Measurements from ENCODE around the gene SLC25A17.

The SLC25A17 gene

DNA sequence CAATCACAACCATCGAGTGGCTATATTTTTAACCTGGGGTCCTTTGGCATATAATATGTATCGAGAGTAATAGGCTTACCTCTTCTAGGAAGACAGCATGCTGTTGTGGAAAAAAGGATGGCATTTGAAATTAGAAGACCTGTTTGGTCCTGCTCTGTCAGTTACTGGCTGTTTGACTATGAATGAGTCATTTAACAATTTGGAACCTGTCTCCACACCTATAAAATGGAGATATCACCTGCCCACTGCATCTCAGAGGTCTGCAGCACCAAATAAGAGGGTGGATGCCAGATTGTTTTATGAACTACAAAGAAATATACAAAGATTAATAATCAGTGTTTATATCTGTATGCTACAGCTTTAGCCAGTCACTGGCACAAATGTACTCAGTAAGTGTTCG, 60.8 kb downstream of the SLC25A17 start:
- H3K79me2 ChIP-seq (ENCODE audit: low read length), result no peaks in the 10 kb centered on the region
- no peaks in the 10 kb centered on the region for H3K36me3 ChIP-seq (replicated peaks; ENCODE audit: low read depth, low read length)
- H2AFZ ChIP-seq (ENCODE audit: low read depth, low read length), result no peak overlapping the region

DNA sequence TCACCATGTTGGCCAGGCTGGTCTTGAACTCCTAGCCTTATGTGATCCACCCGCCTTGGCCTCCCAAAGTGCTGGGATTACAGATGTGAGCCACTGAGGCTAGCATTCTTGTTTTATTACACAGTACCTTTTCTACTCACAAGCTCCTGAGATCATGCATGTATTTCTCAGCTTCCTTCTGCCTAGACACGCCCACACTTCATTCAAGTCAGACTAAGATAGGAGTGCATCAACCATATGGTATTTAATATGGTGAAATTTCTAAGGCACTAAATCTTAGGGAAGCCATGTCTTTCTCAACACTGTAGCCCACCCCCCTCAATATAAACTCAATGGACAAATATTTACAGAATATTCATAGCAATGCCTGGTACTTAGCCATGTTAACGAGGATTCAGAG, 62.1 kb downstream of the SLC25A17 start:
- H3K4me1 ChIP-seq (ENCODE audit: low read length), result no peaks in the 10 kb centered on the region
- TF ChIP-seq, protein P1, sequence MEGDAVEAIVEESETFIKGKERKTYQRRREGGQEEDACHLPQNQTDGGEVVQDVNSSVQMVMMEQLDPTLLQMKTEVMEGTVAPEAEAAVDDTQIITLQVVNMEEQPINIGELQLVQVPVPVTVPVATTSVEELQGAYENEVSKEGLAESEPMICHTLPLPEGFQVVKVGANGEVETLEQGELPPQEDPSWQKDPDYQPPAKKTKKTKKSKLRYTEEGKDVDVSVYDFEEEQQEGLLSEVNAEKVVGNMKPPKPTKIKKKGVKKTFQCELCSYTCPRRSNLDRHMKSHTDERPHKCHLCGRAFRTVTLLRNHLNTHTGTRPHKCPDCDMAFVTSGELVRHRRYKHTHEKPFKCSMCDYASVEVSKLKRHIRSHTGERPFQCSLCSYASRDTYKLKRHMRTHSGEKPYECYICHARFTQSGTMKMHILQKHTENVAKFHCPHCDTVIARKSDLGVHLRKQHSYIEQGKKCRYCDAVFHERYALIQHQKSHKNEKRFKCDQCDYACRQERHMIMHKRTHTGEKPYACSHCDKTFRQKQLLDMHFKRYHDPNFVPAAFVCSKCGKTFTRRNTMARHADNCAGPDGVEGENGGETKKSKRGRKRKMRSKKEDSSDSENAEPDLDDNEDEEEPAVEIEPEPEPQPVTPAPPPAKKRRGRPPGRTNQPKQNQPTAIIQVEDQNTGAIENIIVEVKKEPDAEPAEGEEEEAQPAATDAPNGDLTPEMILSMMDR (IDR thresholded peaks at IDR 0.05; ENCODE audit: low read depth, low read length), result no peak
- no peak for TF ChIP-seq EZH2phosphoT487 (IDR thresholded peaks at IDR 0.05; ENCODE audit: low read depth)
- H3K27ac ChIP-seq (ENCODE audit: low read length), result no peak overlapping the region
- H3K27me3 ChIP-seq (ENCODE audit: low read depth, low read length), result no peaks in the 10 kb centered on the region
- H3K36me3 ChIP-seq (replicated peaks; ENCODE audit: low read depth, low read length), result no peaks in the 10 kb centered on the region
- H2AFZ ChIP-seq (ENCODE audit: low read depth, low read length), result no peak overlapping the region
- H3K4me2 ChIP-seq (ENCODE audit: low read length), result no peak overlapping the region
- no peaks in the 10 kb centered on the region for H3K79me2 ChIP-seq (ENCODE audit: low read length)
- no peak overlapping the region for H3K4me3 ChIP-seq (ENCODE audit: low read length)
- no peaks in the 10 kb centered on the region for H3K9me3 ChIP-seq (ENCODE audit: insufficient read depth, low read length)
- H4K20me1 ChIP-seq (ENCODE audit: insufficient read depth, low read length), result no peaks in the 10 kb centered on the region
- no peak overlapping the region for H3K9ac ChIP-seq (ENCODE audit: low read length)

More for the DNA sequence above, 60.8 kb downstream of the SLC25A17 start:
- Histone ChIP-seq H3K27me3 (ENCODE audit: low read depth, low read length) (no peaks in the 10 kb centered on the region), H3K27ac (ENCODE audit: low read length) (no peak overlapping the region), H3K9me3 (ENCODE audit: insufficient read depth, low read length) (no peaks in the 10 kb centered on the region), H3K4me2 (ENCODE audit: low read length) (no peak overlapping the region), H3K4me1 (ENCODE audit: low read length) (no peaks in the 10 kb centered on the region), H3K4me3 (ENCODE audit: low read length) (no peak overlapping the region), H4K20me1 (ENCODE audit: insufficient read depth, low read length) (no peaks in the 10 kb centered on the region), H3K9ac (ENCODE audit: low read length) (no peak overlapping the region)
- TF ChIP-seq EZH2phosphoT487 (IDR thresholded peaks at IDR 0.05; ENCODE audit: low read depth), result no peak
- TF ChIP-seq, protein P1 (IDR thresholded peaks at IDR 0.05; ENCODE audit: low read depth, low read length), result no peak

DNA sequence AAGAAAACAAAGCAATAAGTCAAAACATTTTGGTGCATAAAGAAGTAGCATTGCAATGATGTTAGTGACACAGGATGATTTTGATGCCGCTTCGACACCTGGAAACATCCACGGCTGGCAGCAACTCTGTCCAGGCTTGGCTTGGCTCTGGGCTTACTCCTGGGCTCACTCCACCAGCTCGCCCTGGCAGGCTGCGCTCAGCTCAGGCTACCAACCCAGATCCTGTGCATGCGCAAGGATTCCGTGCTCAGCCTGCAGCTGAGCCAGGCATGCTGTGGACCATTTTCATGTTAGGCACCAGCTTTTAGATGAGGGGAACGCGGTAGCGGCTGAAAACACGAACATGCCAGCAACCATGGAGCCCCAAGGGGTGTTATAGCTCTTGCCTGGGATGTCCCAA, 66.0 kb downstream of the SLC25A17 start:
- H3K4me2 ChIP-seq (ENCODE audit: low read length), result no peak overlapping the region

DNA sequence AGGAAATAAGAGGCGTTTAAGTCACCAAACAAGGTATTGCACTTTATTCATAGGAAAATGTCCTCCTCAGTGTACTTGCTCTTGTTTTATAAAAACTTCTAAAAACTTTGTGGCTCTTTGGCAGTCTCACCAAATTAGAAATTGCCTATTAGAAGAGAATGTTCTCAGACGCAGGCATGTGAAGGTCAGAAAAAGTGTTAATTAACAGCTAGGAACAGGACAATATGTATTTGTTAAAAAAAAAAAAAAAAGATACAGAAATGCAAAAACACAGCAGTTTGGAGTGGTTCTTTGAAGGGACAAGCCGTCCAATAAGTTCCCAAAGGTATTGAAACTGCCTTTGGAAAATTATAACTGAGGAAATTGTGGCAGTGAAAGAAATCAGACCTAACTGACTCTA, 67.9 kb downstream of the SLC25A17 start:
- no peak overlapping the region for H3K9ac ChIP-seq (ENCODE audit: low read length)
- H3K27ac ChIP-seq (ENCODE audit: low read length), result no peak overlapping the region
- no peak overlapping the region for H3K4me3 ChIP-seq (ENCODE audit: low read length)
- no peak overlapping the region for H2AFZ ChIP-seq (ENCODE audit: low read depth, low read length)
- H3K9me3 ChIP-seq (ENCODE audit: insufficient read depth, low read length), result no peaks in the 10 kb centered on the region
- no peaks in the 10 kb centered on the region for H3K79me2 ChIP-seq (ENCODE audit: low read length)
- H3K27me3 ChIP-seq (ENCODE audit: low read depth, low read length), result 0 out of 2 replicates have a peak, but pooled peaks cover 3% of the 10 kb centered on the region
- no peaks in the 10 kb centered on the region for H3K4me1 ChIP-seq (ENCODE audit: low read length)
- no peaks in the 10 kb centered on the region for H3K36me3 ChIP-seq (replicated peaks; ENCODE audit: low read depth, low read length)
- H4K20me1 ChIP-seq (ENCODE audit: insufficient read depth, low read length), result no peaks in the 10 kb centered on the region
- no peak for TF ChIP-seq EZH2phosphoT487 (IDR thresholded peaks at IDR 0.05; ENCODE audit: low read depth)
- TF ChIP-seq, protein P1 (IDR thresholded peaks at IDR 0.05; ENCODE audit: low read depth, low read length), result no peak
- H3K4me2 ChIP-seq (ENCODE audit: low read length), result no peak overlapping the region

More for the DNA sequence above, 66.0 kb downstream of the SLC25A17 start:
- Histone ChIP-seq H3K27me3 (ENCODE audit: low read depth, low read length) (0 out of 2 replicates have a peak, but pooled peaks cover 3% of the 10 kb centered on the region), H3K79me2 (ENCODE audit: low read length) (no peaks in the 10 kb centered on the region), H3K4me3 (ENCODE audit: low read length) (no peak overlapping the region), H3K9ac (ENCODE audit: low read length) (no peak overlapping the region), H2AFZ (ENCODE audit: low read depth, low read length) (no peak overlapping the region), H3K36me3 (replicated peaks; ENCODE audit: low read depth, low read length) (no peaks in the 10 kb centered on the region), H3K27ac (ENCODE audit: low read length) (no peak overlapping the region), H4K20me1 (ENCODE audit: insufficient read depth, low read length) (no peaks in the 10 kb centered on the region), H3K9me3 (ENCODE audit: insufficient read depth, low read length) (no peaks in the 10 kb centered on the region), H3K4me1 (ENCODE audit: low read length) (no peaks in the 10 kb centered on the region)
- TF ChIP-seq EZH2phosphoT487 (IDR thresholded peaks at IDR 0.05; ENCODE audit: low read depth), result no peak
- TF ChIP-seq, protein P1 (IDR thresholded peaks at IDR 0.05; ENCODE audit: low read depth, low read length), result no peak
